Muscle of leg (tissue), 11 donors: ENCODE results near the gene NOS1AP. TPM values are rescaled to one million over a fixed set of nuclear protein-coding genes. Genes with fewer than 3 reads are reported as not detected.
A peak's percentile ranks its signal among the peaks of the same experiment; 100 is the strongest.
"Not testable (repeated sequence)": the region's sequence is repeated elsewhere in the genome, so short reads cannot be mapped to it uniquely, and the experiment has no call there.

Experiments used
- DNase-seq: peaks from one replicate; pipeline ENCODE4 v3.0.0; 2013
- H3K27ac ChIP-seq: one replicate; pipeline ENCODE4 v1.5.1; 2013; ENCODE audit warnings: mild to moderate bottlenecking, low read length, control low read depth
- H3K27me3 ChIP-seq: one replicate; pipeline ENCODE4 v1.6.1; 2013; ENCODE audit warnings: low read length; ENCODE audit not compliant: control insufficient read depth, insufficient read depth
- H3K36me3 ChIP-seq: one replicate; pipeline ENCODE4 v1.6.1; 2013; ENCODE audit warnings: low read length; ENCODE audit not compliant: control insufficient read depth, insufficient read depth
- H3K4me1 ChIP-seq: one replicate; pipeline ENCODE4 v1.6.1; 2013; ENCODE audit warnings: low read length; ENCODE audit not compliant: control insufficient read depth, insufficient read depth
- H3K4me3 ChIP-seq: one replicate; pipeline ENCODE4 v1.5.1; 2013; ENCODE audit warnings: low read length, control low read depth
- H3K9me3 ChIP-seq: replicated peaks from 2 replicates; pipeline ENCODE4 v1.6.1; 2013; ENCODE audit warnings: low read depth, low read length; ENCODE audit not compliant: control insufficient read depth
- WGBS: methylation state at CpG from one replicate; pipeline ENCODE4 v1.1.5; 2013; ENCODE audit warnings: missing lambda C conversion rate; ENCODE audit not compliant: insufficient coverage; 5-methylcytosine and 5-hydroxymethylcytosine counted together
- polyA plus RNA-seq, 8 donors: library from polyadenylated mRNA; unstranded; fragments of 120-200 nt; gene quantifications; one replicate each; pipeline versions ENCODE4 v1.2.1 to v1.2.3, GENCODE V29; 2013; ENCODE audit warnings: inconsistent platforms in 1 of 8, low replicate concordance in 1 of 8; ENCODE audit not compliant: insufficient read length in 8 of 8, insufficient read depth in 1 of 8
- total RNA-seq: library from RNA; stranded (reverse); fragments of 120-200 nt; gene quantifications from one replicate; pipeline ENCODE4 v1.2.4, GENCODE V29; 2013

NOS1AP gene
- total and polyA plus RNA-seq, 9 donors = 0.40 to 1.8 (median 0.88) TPM

- Histone ChIP-seq H3K4me3 (no peak overlapping the region), H3K36me3 (no peaks in the 10 kb centered on the region), H3K4me1 (peaks cover 16% of the 10 kb centered on the region), H3K9me3 (no peaks in the 10 kb centered on the region), H3K27me3 (peaks cover 5% of the 10 kb centered on the region), H3K27ac (peak overlapping the region; percentile 10)
- peak; percentile 63 for DNase-seq
- 10% methylated on average over 2 of the region's 4 CpGs for WGBS
Observed at GRCh38 chr1:162029157-162029556, 40.3 kb upstream of the NOS1AP start.

GRCh38 chr1:162030759-162031280 lies 38.7 kb upstream of the NOS1AP start:
- peaks cover 17% of the 10 kb centered on the region for H3K4me1 ChIP-seq
- WGBS = 84% methylated on average over 3 of the region's 3 CpGs
- no peak for DNase-seq

GRCh38 chr1:162033428-162033827 lies 36.1 kb upstream of the NOS1AP start:
- DNase-seq = peak; percentile 79
- H3K27ac ChIP-seq = peak overlapping the region; percentile 44
- peaks cover 22% of the 10 kb centered on the region for H3K4me1 ChIP-seq
- H3K36me3 ChIP-seq = no peaks in the 10 kb centered on the region
- no peaks in the 10 kb centered on the region for H3K27me3 ChIP-seq
- no peaks in the 10 kb centered on the region for H3K9me3 ChIP-seq
- 65% methylated on average over 6 of the region's 6 CpGs for WGBS
- no peak overlapping the region for H3K4me3 ChIP-seq

More at GRCh38 chr1:162030759-162031280, 38.7 kb upstream of the NOS1AP start:
- Histone ChIP-seq H3K27ac (no peak overlapping the region), H3K36me3 (no peaks in the 10 kb centered on the region), H3K4me3 (no peak overlapping the region), H3K9me3 (no peaks in the 10 kb centered on the region), H3K27me3 (peaks cover 2% of the 10 kb centered on the region)

- no peak overlapping the region for H3K27ac ChIP-seq
- H3K4me3 ChIP-seq = no peak overlapping the region
- no peaks in the 10 kb centered on the region for H3K27me3 ChIP-seq
- WGBS = 25% methylated on average over 2 of the region's 2 CpGs
- no peaks in the 10 kb centered on the region for H3K36me3 ChIP-seq
- no peaks in the 10 kb centered on the region for H3K9me3 ChIP-seq
- no peak for DNase-seq
- peaks cover 15% of the 10 kb centered on the region for H3K4me1 ChIP-seq
Observed at GRCh38 chr1:162035241-162035640, 34.2 kb upstream of the NOS1AP start.

- DNase-seq = no peak
- WGBS = no CpG with 5 or more reads among the region's 1 CpG
- Histone ChIP-seq H3K4me3 (no peak overlapping the region), H3K27ac (no peak overlapping the region), H3K27me3 (no peaks in the 10 kb centered on the region), H3K4me1 (peaks cover 15% of the 10 kb centered on the region), H3K36me3 (no peaks in the 10 kb centered on the region), H3K9me3 (no peaks in the 10 kb centered on the region)
Observed at GRCh38 chr1:162036163-162036562, 33.3 kb upstream of the NOS1AP start.

GRCh38 chr1:162038624-162039023 lies 30.9 kb upstream of the NOS1AP start:
- Histone ChIP-seq H3K4me3 (no peak overlapping the region), H3K27ac (no peak overlapping the region), H3K27me3 (no peaks in the 10 kb centered on the region), H3K4me1 (peaks cover 11% of the 10 kb centered on the region), H3K9me3 (peaks cover 4% of the 10 kb centered on the region), H3K36me3 (no peaks in the 10 kb centered on the region)
- WGBS = no CpG with 5 or more reads among the region's 1 CpG
- DNase-seq = no peak

- Histone ChIP-seq H3K27me3 (no peaks in the 10 kb centered on the region), H3K27ac (no peak overlapping the region), H3K36me3 (no peaks in the 10 kb centered on the region), H3K4me1 (peaks cover 8% of the 10 kb centered on the region), H3K9me3 (peaks cover 4% of the 10 kb centered on the region), H3K4me3 (no peak overlapping the region)
- no CpG with 5 or more reads among the region's 4 CpGs for WGBS
- no peak for DNase-seq
Observed at GRCh38 chr1:162040001-162040400, 29.5 kb upstream of the NOS1AP start.

GRCh38 chr1:162040657-162041056 lies 28.8 kb upstream of the NOS1AP start:
- Histone ChIP-seq H3K9me3 (peaks cover 4% of the 10 kb centered on the region), H3K4me3 (no peak overlapping the region), H3K36me3 (no peaks in the 10 kb centered on the region), H3K4me1 (peaks cover 5% of the 10 kb centered on the region), H3K27ac (no peak overlapping the region), H3K27me3 (no peaks in the 10 kb centered on the region)
- DNase-seq = no peak

- Histone ChIP-seq H3K27me3 (no peaks in the 10 kb centered on the region), H3K9me3 (peaks cover 4% of the 10 kb centered on the region), H3K4me3 (no peak overlapping the region), H3K4me1 (no peaks in the 10 kb centered on the region), H3K27ac (no peak overlapping the region), H3K36me3 (no peaks in the 10 kb centered on the region)
- DNase-seq = no peak
- no CpG with 5 or more reads among the region's 1 CpG for WGBS
Observed at GRCh38 chr1:162042361-162042760, 27.1 kb upstream of the NOS1AP start.

GRCh38 chr1:162046921-162047320 lies 22.6 kb upstream of the NOS1AP start:
- Histone ChIP-seq H3K4me3 (no peak overlapping the region), H3K4me1 (no peaks in the 10 kb centered on the region), H3K36me3 (no peaks in the 10 kb centered on the region), H3K27ac (no peak overlapping the region), H3K9me3 (peaks cover 4% of the 10 kb centered on the region), H3K27me3 (no peaks in the 10 kb centered on the region)
- DNase-seq = no peak
- WGBS = no CpG with 5 or more reads among the region's 1 CpG

GRCh38 chr1:162053949-162054348 lies 15.5 kb upstream of the NOS1AP start:
- not testable (repeated sequence) for H3K4me3 ChIP-seq, H3K27me3 ChIP-seq, H3K9me3 ChIP-seq, DNase-seq, H3K36me3 ChIP-seq, H3K27ac ChIP-seq, H3K4me1 ChIP-seq
- WGBS = 95% methylated on average over 3 of the region's 3 CpGs
